ENCODE results near the gene GRIN2A. TPM values are rescaled to one million over a fixed set of nuclear protein-coding genes. Genes with fewer than 3 reads are reported as not detected.

The GRIN2A gene
- polyA plus RNA-seq, 2 of the 4 experiments (the other 2 are of a cell fraction), result not detected

- no peak for TF ChIP-seq EHF (CRISPR knock-in tag; IDR thresholded peaks at IDR 0.05)
- no peak for TF ChIP-seq JUNB (IDR thresholded peaks at IDR 0.05)
- TF ChIP-seq HOXA7 (CRISPR knock-in tag; IDR thresholded peaks at IDR 0.05), result no peak
- no peak for TF ChIP-seq HMGXB4 (CRISPR knock-in tag; IDR thresholded peaks at IDR 0.05; ENCODE audit: borderline replicate concordance)
- TF ChIP-seq PHF8 (IDR thresholded peaks at IDR 0.05; ENCODE audit: borderline replicate concordance, low read depth), result no peak
- TF ChIP-seq TFCP2L1 (CRISPR knock-in tag; IDR thresholded peaks at IDR 0.05), result no peak
- no peak for TF ChIP-seq TP53 (CRISPR knock-in tag; IDR thresholded peaks at IDR 0.05)
- TF ChIP-seq, protein P1, sequence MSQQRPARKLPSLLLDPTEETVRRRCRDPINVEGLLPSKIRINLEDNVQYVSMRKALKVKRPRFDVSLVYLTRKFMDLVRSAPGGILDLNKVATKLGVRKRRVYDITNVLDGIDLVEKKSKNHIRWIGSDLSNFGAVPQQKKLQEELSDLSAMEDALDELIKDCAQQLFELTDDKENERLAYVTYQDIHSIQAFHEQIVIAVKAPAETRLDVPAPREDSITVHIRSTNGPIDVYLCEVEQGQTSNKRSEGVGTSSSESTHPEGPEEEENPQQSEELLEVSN (IDR thresholded peaks at IDR 0.05; ENCODE audit: borderline replicate concordance, low read depth), result no peak
- TF ChIP-seq NR3C1 (IDR thresholded peaks at IDR 0.05), result no peak
- TF ChIP-seq EHMT2 (IDR thresholded peaks at IDR 0.05; ENCODE audit: low read depth), result no peak
These were observed 148.7 kb downstream of the GRIN2A start (continued) for GRCh38 chr16:10033556-10033955.

DNA sequence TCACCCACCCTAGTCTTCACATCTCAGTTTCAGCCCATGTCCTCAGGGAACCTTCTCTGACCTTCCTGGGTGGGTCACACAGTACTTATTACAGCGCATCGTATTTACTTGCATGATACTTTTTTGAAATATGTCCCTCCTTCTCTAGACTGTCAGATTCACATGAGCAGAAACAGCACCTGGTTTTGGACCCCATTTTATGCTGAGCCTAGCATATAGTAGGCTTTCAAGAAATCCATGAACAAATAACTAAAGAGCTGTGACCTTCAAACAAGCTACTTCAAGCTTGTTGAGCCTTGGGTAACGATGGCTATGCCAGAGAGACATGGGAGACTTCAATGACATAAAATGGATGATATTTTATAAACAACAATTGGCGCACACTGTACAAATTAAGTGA is 150.3 kb downstream of the GRIN2A start:
- H3K4me1 ChIP-seq, result no peaks in the 10 kb centered on the region
- H3K27ac ChIP-seq, result no peak overlapping the region
- WGBS (ENCODE audit: missing lambda C conversion rate), result 60% methylated on average over 4 of the region's 4 CpGs
- ATAC-seq, result no peak
- POLR2A ChIA-PET, result no interaction called here
- CTCF ChIA-PET, result no interaction called here
- no peak for FAIRE-seq
- DNase-seq (ENCODE audit: low read depth in 1 of 2, low spot score in 1 of 2), result no peak
- TF ChIP-seq HMGXB4 (CRISPR knock-in tag; IDR thresholded peaks at IDR 0.05; ENCODE audit: borderline replicate concordance), result no peak
- TF ChIP-seq POLR2A (IDR thresholded peaks at IDR 0.05; ENCODE audit: low read length), result no peak
- TF ChIP-seq MAFK (IDR thresholded peaks at IDR 0.05; ENCODE audit: partially characterized antibody), result peak; percentile 29
- H3K4me3 ChIP-seq, result no peak overlapping the region
- H3K9me3 ChIP-seq, result no peaks in the 10 kb centered on the region
- no peak overlapping the region for H3K4me2 ChIP-seq

DNA sequence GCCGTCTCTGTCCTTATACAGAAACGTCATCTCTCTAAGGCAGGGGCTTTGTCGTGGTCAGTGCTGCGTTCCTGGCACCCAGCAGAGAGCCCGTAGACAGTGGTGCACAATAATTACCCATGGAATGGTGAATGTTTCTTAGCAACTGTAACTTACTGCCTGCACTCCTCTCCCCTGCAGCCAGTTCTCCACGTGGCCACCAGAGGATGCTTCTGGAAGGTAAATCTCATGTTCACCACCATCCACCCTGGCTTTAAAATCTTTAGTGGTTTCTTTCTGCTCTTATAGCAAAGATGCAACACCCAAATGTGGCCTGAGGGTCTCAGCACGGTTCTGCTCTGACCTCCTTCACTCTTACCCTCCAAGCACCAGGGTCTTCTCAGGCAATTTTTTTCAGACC is 150.8 kb downstream of the GRIN2A start:
- CTCF ChIA-PET, result no interaction called here
- no peak for FAIRE-seq

More for the DNA sequence above, 150.8 kb downstream of the GRIN2A start:
- ATAC-seq, result 0 out of 6 replicates have a peak, but pooled peaks of 1 of the 2 experiments have one; percentile 38
- POLR2A ChIA-PET, result no interaction called here
- DNase-seq (ENCODE audit: low read depth in 1 of 2, low spot score in 1 of 2), result no peak
- Histone ChIP-seq H3K4me3 (no peak overlapping the region), H3K9me3 (no peaks in the 10 kb centered on the region), H3K4me1 (no peaks in the 10 kb centered on the region), H3K4me2 (no peak overlapping the region), H3K27ac (no peak overlapping the region)
- no peak for TF ChIP-seq HOXB5 (CRISPR knock-in tag; IDR thresholded peaks at IDR 0.05)
- TF ChIP-seq, protein P2, sequence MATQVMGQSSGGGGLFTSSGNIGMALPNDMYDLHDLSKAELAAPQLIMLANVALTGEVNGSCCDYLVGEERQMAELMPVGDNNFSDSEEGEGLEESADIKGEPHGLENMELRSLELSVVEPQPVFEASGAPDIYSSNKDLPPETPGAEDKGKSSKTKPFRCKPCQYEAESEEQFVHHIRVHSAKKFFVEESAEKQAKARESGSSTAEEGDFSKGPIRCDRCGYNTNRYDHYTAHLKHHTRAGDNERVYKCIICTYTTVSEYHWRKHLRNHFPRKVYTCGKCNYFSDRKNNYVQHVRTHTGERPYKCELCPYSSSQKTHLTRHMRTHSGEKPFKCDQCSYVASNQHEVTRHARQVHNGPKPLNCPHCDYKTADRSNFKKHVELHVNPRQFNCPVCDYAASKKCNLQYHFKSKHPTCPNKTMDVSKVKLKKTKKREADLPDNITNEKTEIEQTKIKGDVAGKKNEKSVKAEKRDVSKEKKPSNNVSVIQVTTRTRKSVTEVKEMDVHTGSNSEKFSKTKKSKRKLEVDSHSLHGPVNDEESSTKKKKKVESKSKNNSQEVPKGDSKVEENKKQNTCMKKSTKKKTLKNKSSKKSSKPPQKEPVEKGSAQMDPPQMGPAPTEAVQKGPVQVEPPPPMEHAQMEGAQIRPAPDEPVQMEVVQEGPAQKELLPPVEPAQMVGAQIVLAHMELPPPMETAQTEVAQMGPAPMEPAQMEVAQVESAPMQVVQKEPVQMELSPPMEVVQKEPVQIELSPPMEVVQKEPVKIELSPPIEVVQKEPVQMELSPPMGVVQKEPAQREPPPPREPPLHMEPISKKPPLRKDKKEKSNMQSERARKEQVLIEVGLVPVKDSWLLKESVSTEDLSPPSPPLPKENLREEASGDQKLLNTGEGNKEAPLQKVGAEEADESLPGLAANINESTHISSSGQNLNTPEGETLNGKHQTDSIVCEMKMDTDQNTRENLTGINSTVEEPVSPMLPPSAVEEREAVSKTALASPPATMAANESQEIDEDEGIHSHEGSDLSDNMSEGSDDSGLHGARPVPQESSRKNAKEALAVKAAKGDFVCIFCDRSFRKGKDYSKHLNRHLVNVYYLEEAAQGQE (IDR thresholded peaks at IDR 0.05), result no peak
- no peak for TF ChIP-seq HES2 (IDR thresholded peaks at IDR 0.05)
- TF ChIP-seq CTCF (IDR thresholded peaks at IDR 0.05), result no peak
- TF ChIP-seq KDM5A (IDR thresholded peaks at IDR 0.05), result no peak
- no peak for TF ChIP-seq ZSCAN20 (CRISPR knock-in tag; IDR thresholded peaks at IDR 0.05)
- TF ChIP-seq RCOR1 (IDR thresholded peaks at IDR 0.05; ENCODE audit: low read depth, low read length), result no peak
- TF ChIP-seq ZFP36 (IDR thresholded peaks at IDR 0.05; ENCODE audit: borderline replicate concordance, partially characterized antibody), result no peak
- TF ChIP-seq EP300 (IDR thresholded peaks at IDR 0.05), result no peak
- TF ChIP-seq SMC3 (IDR thresholded peaks at IDR 0.05), result no peak
- TF ChIP-seq GATA3 (IDR thresholded peaks at IDR 0.05; ENCODE audit: borderline replicate concordance), result no peak
- TF ChIP-seq EHF (CRISPR knock-in tag; IDR thresholded peaks at IDR 0.05), result no peak
- TF ChIP-seq BHLHE40 (IDR thresholded peaks at IDR 0.05; ENCODE audit: low read depth, low read length), result no peak
- TF ChIP-seq PBX3 (IDR thresholded peaks at IDR 0.05), result no peak
- no peak for TF ChIP-seq HDAC2 (IDR thresholded peaks at IDR 0.05)
- TF ChIP-seq TFCP2L1 (CRISPR knock-in tag; IDR thresholded peaks at IDR 0.05), result no peak
- WGBS (ENCODE audit: missing lambda C conversion rate), result 15% methylated on average over 7 of the region's 7 CpGs
